ENCODE data around the gene ZNF652.
"Not testable (repeated sequence)": the region's sequence is repeated elsewhere in the genome, so short reads cannot be mapped to it uniquely, and the experiment has no call there.

Gene ZNF652

DNA sequence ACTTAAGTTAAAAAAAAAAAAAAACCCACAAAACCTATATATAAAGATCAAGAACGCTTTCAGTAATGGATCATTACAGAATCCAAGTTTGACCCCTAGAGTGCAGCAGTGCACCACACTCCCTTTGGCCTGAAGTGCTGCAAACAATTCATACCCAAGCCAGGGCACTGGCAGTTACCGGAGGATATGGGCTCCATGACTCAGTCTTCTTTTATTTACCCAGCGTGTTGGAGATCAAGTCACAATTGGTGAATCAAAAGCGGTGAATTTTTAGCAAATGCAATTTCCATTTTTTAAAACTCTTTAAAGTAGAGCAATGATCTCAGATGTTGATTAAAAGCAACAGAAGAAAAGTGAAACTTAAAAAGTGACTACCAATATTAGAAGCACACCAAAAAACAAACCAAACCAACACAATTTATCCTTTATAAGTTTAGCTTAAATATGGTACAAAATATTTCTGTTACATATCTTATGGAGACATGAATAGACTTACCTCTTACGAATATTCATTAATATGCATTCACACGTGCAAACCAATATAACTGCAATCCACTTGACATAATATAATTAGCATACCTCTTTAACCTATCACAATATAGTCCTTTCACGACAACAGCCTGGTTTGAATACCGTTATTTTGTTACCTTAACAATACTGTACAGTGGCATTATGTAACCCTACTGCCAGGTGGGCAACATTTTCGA lies 46.3 kb downstream of the ZNF652 start:
- DNase-seq (ENCODE audit: low spot score): peak; percentile 94

DNA sequence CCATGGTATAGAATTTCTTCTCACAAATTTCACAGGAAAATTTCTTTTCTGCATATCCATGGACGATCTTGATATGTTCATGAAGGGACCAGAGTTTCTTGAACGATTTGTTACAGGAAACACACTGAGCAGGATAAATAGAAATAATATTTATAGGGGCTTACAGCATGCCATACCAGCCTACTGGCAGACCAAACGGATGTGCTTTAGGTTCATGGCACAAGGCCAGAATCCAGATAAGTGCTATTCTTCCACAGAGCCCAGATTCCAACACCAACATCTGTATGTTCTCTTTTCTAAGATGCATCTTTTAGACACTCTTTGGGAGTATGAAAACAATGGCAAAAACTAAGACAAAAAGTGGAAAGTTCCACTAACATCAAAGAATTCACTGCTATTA lies 49.3 kb downstream of the ZNF652 start:
- DNase-seq (ENCODE audit: low spot score): no peak

DNA sequence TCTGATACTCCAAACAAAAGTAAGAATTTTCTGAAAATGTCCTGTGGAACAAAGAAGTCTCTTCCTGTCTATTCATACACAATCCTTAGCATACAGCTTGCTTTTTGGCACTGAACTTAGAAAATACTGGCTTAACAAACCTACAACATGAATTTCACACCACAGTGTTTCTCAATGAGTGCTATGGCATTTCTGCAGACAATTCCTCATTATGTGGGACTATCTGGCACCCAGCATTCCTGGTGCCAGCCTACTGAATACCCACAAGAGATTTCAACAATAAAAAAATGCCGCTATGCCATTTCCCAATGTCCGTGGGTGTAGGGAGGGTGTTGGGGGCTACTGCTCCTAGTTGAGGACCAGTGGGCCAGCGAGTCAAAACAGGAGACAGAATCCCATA lies 62.1 kb downstream of the ZNF652 start:
- DNase-seq (ENCODE audit: low spot score): no peak

GRCh38 chr17:49298371-49298976 lies 63.6 kb downstream of the ZNF652 start:
- DNase-seq (ENCODE audit: low spot score): no peak

GRCh38 chr17:49297141-49297540 lies 64.9 kb downstream of the ZNF652 start:
- no peak for DNase-seq (ENCODE audit: low spot score)

DNA sequence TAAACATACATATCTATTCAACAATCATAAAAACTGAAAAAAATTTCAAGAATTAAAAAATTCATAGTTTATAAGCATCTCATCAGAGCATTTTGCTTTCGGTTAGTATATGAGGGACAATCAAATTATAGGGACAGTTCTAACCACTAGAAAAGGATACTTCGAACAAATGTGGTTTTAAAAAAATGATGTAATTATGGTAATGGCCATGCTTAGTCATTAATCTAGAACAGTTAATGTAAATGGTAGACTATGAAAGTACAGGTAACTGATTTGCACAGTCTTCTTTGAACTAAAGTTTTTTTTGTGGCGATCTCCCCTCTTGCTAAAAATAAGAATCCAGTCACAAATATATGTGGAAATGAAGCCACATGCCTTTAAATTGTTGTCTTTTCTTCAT lies 67.9 kb downstream of the ZNF652 start:
- no peak for DNase-seq (ENCODE audit: low spot score)

DNA sequence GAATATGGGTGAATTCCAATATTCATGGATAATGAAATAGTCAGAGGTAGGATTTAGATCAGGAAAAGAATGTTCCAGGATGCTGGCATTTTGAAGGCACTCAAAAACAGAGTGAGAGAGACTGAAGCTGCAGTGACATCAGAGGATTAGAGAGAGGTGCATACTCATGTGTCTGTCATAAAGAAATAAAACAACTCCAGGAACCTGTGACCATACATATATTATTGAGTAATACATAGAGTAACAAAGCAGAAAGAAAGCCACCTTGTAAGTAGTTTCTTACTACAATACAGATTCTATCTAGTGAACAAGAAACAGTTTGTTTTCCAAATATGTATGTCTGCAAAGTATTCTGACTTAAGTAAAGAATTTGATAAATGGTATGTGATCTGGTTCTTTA lies 69.1 kb downstream of the ZNF652 start:
- no peak for DNase-seq (ENCODE audit: low spot score)

GRCh38 chr17:49291929-49292328 lies 70.1 kb downstream of the ZNF652 start:
- no peak for DNase-seq (ENCODE audit: low spot score)

- no peak for DNase-seq (ENCODE audit: low spot score)
Observed at GRCh38 chr17:49290690-49291359, 71.2 kb downstream of the ZNF652 start.

- no peak for DNase-seq (ENCODE audit: low spot score)
Observed at GRCh38 chr17:49288388-49288787, 73.7 kb downstream of the ZNF652 start.

DNA sequence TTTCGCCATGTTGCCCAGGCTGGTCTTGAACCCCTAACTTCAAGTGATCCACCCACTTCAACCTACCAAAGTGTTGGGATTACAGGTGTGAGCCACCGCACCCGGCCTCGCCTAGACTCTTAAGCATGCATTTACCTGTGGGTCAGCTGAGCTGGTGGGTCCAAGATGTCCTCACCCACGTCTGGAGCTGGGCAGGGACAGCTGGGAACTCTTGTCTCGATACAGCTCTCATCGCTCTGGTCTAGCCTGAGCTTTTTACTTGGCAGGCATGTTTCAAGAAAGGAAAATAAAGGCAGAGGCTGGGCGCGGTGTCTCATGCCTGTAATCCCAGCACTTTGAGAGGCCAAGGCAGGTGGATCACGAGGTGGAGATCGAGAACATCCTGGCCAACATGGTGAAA lies 74.6 kb downstream of the ZNF652 start:
- DNase-seq (ENCODE audit: low spot score): no peak

DNA sequence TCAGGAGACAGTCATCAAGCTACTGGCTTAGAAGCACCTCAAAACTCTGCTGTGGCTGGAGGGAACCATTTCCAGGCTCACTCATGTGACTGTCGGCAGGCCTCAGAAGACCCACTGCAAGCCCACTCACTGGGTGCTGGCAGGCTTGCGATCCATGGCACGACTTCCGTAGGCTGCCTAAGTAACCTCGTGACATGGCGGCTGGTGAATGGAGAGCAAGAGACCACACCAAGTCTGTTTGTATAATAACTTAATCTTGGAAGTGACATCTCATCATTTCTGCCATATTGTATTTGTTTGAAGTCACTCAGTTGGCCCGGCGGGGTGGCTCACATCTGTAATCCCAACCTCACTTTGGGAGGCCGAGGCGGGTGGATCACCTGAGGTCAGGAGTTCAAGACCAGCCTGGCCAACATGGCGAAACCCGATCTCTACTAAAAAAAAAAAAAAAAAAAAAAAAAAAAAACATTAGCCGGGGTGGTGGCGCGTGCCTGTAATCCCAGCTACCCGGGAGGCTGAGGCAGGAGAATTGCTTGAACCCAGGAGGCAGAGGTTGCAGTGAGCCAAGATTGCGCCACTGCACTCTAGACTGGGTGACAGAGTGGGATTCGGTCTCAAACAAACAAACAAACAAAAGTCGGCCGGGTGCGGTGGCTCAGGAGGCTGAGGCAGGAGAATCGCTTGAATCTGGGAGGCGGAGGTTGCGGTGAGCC lies 75.6 kb downstream of the ZNF652 start:
- not testable (repeated sequence) for DNase-seq (ENCODE audit: low spot score)

DNA sequence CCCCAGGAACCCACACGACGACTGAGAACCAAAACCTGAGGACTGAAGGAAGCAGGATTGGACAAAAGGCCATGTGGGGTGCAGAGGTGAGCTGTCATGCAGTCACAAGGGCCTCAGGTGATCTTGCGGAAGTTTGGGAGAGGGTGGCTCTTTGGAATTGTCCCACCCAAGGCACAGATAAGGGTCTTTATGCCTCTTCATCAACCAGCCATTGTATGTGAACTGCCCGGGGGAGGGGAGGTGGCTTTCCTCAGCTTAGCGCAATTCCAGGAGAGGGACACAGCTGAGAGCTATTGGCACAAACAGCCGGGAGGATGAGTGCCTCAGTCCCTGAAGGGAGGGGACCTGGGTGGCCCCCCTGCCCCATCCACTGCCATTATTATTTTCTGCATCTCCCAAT lies 76.3 kb downstream of the ZNF652 start:
- no peak for DNase-seq (ENCODE audit: low spot score)

GRCh38 chr17:49280918-49281317 lies 81.1 kb downstream of the ZNF652 start:
- no peak for DNase-seq (ENCODE audit: low spot score)

- DNase-seq (ENCODE audit: low spot score): no peak
Observed at GRCh38 chr17:49280061-49280460, 82.0 kb downstream of the ZNF652 start.

- not testable (repeated sequence) for DNase-seq (ENCODE audit: low spot score)
Observed at GRCh38 chr17:49279263-49280015, 82.6 kb downstream of the ZNF652 start.

DNA sequence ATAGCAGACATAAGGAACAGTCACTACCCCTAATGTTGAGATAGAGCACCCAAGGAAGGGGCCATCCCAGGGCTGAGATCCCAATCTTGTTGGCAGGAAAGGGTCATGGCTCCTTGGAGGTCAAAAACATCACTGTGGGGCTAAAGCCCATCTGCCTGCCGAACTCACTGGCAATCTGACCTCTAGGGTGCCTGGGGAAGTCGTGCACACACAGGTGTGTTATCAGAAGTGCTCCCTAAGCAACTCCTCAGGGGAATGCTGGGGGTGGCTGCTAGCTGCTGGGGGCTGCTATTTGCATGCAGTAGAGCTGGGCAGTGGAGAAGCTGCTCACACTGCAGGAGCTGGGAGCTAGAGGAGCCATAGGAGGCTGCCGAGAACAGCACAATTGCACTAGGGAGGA lies 84.0 kb downstream of the ZNF652 start:
- no peak for DNase-seq (ENCODE audit: low spot score)

- DNase-seq (ENCODE audit: low spot score): no peak
Observed at GRCh38 chr17:49277638-49278037, 84.4 kb downstream of the ZNF652 start.

DNA sequence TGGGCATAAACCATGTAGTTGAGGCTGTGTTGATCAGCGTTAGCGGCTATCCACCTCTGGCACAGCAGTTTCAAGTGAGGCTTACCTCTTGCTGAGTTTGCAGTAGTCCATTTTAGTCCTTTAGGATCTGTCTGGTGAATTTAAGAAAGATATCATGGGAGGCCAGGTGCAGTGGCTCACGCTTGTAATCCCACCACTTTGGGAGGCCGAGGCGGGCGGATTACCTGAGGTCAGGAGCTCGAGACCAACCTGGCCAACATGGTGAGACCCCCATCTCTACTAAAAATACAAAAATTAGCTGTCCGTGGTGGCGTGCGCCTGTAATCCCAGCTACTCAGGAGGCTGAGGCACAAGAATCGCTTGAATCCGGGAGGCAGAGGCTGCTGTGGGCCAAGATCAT lies 86.1 kb downstream of the ZNF652 start:
- not testable (repeated sequence) for DNase-seq (ENCODE audit: low spot score)

DNA sequence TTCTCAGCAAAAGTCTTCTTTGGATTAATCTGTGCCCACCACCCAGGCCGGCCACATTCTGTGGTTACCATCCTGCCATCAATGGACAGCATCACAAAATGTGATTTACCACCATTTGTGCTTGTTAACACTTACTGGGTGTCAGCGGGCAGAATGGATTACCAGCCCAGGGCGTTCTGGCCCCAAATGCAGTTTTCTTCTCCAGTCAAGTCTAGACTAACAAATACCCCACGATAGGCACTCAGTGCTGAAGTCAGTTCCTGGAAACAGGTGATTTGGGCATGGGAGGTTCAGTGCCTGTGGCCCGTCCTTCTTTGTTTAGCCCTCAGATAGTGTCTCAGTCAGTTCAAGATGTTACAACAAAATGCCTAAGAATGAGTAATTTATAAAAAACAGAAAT lies 92.7 kb downstream of the ZNF652 start:
- DNase-seq (ENCODE audit: low spot score): no peak

DNA sequence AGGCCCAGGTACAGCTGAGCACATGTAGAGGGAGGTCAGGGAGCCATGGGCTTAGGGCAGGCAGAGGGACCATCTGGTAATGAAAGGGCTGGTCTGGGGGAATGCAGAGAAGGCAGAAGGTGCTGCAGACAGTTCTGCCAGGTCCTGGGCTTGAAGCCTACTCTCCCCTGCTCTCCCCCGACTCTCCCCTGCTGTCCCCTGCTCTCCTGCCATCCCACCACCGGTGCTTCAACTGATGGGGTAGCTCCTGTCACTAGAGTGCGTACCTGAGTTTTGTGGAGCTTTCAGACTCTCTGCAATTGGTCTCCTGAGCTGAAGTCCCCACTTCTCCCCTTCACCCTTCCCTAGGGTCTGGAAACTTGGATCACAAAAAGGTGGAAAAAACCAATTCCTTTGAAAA lies 94.1 kb downstream of the ZNF652 start:
- no peak for DNase-seq (ENCODE audit: low spot score)

GRCh38 chr17:49266233-49266632 lies 95.8 kb downstream of the ZNF652 start:
- no peak for DNase-seq (ENCODE audit: low spot score)

Data from Ammon's horn (tissue), 1 donor.